SK-N-SH (cell line): Measurements from ENCODE around the gene LSR. TPM values are rescaled to one million over a fixed set of nuclear protein-coding genes. Genes with fewer than 3 reads are reported as not detected.
A peak's percentile ranks its signal among the peaks of the same experiment; 100 is the strongest.

ENCODE experiments used
- CTCF ChIA-PET: fragments of 300-600, 350-600 bp; formaldehyde crosslinking; extraction: SDS; loops from one replicate; lab custom pipeline; 2021; lab: Yijun Ruan, JAX
- POLR2A ChIA-PET: fragments of 350-600 bp; sonication (Branson Sonifier 250); formaldehyde crosslinking; extraction: SDS; loops from one replicate; lab custom pipeline; 2020; ENCODE audit warnings: antibody characterized with exemption, inconsistent platforms; lab: Yijun Ruan, JAX
- DNase-seq: peaks from one replicate; pipeline ENCODE4 v3.0.0; 2012
- H2AFZ ChIP-seq: fragments of 200-600 bp; sonication (generic); 2 replicates; pipeline ENCODE4 v1.8.1; 2016; ENCODE audit warnings: antibody characterized with exemption, mild to moderate bottlenecking, low read depth
- H3F3A ChIP-seq: fragments of 200-600 bp; sonication (generic); replicated peaks from 2 replicates; pipeline ENCODE3; 2016; ENCODE audit warnings: antibody characterized with exemption, mild to moderate bottlenecking; ENCODE audit not compliant: insufficient read depth
- H3K27ac ChIP-seq, 2 experiments: fragments of 200-500 bp in 1 of 2; fragments of 200-600 bp in 1 of 2; sonication (Bioruptor generic) in 1 of 2; sonication (generic), shearing (Covaris generic) in 1 of 2; 2 replicates each; pipeline versions ENCODE4 v1.5.1 to v1.6.1; 2014 to 2016; ENCODE audit warnings: low read depth in 2 of 2, inconsistent platforms in 1 of 2, low read length in 1 of 2, mild to moderate bottlenecking in 1 of 2, mixed read lengths in 1 of 2
- H3K27me3 ChIP-seq: fragments of 200-600 bp; sonication (generic), shearing (Covaris generic); 2 replicates; pipeline ENCODE4 v1.6.1; 2016; ENCODE audit warnings: mixed run types; ENCODE audit not compliant: insufficient read depth
- H3K36me3 ChIP-seq, 2 experiments: fragments of 200-500 bp in 1 of 2; fragments of 200-600 bp in 1 of 2; sonication (Bioruptor generic) in 1 of 2; sonication (generic) in 1 of 2; replicated peaks in 1 of 2; 2 replicates each; pipeline versions ENCODE3 to v1.5.1; 2014 to 2016; ENCODE audit warnings: low read length in 1 of 2, mild to moderate bottlenecking in 1 of 2; ENCODE audit not compliant: insufficient read depth in 2 of 2, control insufficient read depth in 1 of 2
- H3K4me1 ChIP-seq, 2 experiments: fragments of 200-500 bp in 1 of 2; fragments of 200-600 bp in 1 of 2; sonication (Bioruptor generic) in 1 of 2; sonication (generic), shearing (Covaris generic) in 1 of 2; 2 replicates each; pipeline versions ENCODE4 v1.5.1 to v1.6.1; 2014 to 2016; ENCODE audit warnings: low read depth in 1 of 2, low read length in 1 of 2, mixed run types in 1 of 2; ENCODE audit not compliant: insufficient read depth in 2 of 2, control insufficient read depth in 1 of 2
- H3K4me2 ChIP-seq: fragments of 200-600 bp; sonication (generic), shearing (Covaris generic); 2 replicates; pipeline ENCODE4 v1.6.1; 2017; ENCODE audit warnings: mixed run types
- H3K4me3 ChIP-seq, 2 experiments: fragments of 200-500 bp in 1 of 2; fragments of 200-600 bp in 1 of 2; sonication (Bioruptor generic) in 1 of 2; sonication (generic), shearing (Covaris generic) in 1 of 2; 2 replicates each; pipeline versions ENCODE4 v1.5.1 to v1.8.1; 2014 to 2016; ENCODE audit warnings: low read depth in 2 of 2, inconsistent platforms in 1 of 2, low read length in 1 of 2, mild to moderate bottlenecking in 1 of 2, mixed read lengths in 1 of 2, moderate library complexity in 1 of 2
- H3K79me2 ChIP-seq: fragments of 200-600 bp; sonication (generic); 2 replicates; pipeline ENCODE4 v1.8.1; 2017; ENCODE audit warnings: mild to moderate bottlenecking; ENCODE audit not compliant: insufficient read depth
- H3K9ac ChIP-seq: fragments of 200-600 bp; sonication (generic); 2 replicates; pipeline ENCODE4 v1.6.1; 2017; ENCODE audit warnings: mixed run types
- H3K9me2 ChIP-seq: fragments of 200-600 bp; sonication (generic); 2 replicates; pipeline ENCODE4 v1.6.1; 2017; ENCODE audit warnings: mixed run types
- H3K9me3 ChIP-seq: fragments of 200-600 bp; sonication (generic); 2 replicates; pipeline ENCODE4 v1.6.1; 2017; ENCODE audit warnings: mixed run types, mild to moderate bottlenecking, moderate library complexity
- H4K20me1 ChIP-seq: fragments of 200-600 bp; sonication (generic); 2 replicates; pipeline ENCODE4 v1.6.1; 2017; ENCODE audit warnings: mild to moderate bottlenecking, mixed run types; ENCODE audit not compliant: insufficient read depth
- CHD2 ChIP-seq: fragments of 150-350 bp; IDR thresholded peaks from 2 replicates; pipeline ENCODE4 v1.6.1; 2018; ENCODE audit warnings: low read length; ENCODE audit not compliant: partially characterized antibody
- ELF1 ChIP-seq: IDR thresholded peaks from 2 replicates; pipeline ENCODE4 v1.4.0; 2012
- EP300 ChIP-seq, 2 experiments: IDR thresholded peaks; 2 replicates each; pipeline versions ENCODE4 v1.4.0 to v1.6.1; 2012; ENCODE audit warnings: borderline replicate concordance in 1 of 2, low read depth in 1 of 2, low read length in 1 of 2
- EZH2phosphoT487 ChIP-seq: fragments of 200-600 bp; sonication (generic); IDR thresholded peaks from 2 replicates; pipeline ENCODE4 v1.6.1; 2017; ENCODE audit warnings: low read depth, mixed run types, mild to moderate bottlenecking, antibody characterized with exemption, moderate library complexity, borderline replicate concordance
- FOSL2 ChIP-seq: IDR thresholded peaks from 2 replicates; pipeline ENCODE4 v1.4.0; 2012; ENCODE audit warnings: low read depth, mild to moderate bottlenecking, moderate library complexity, borderline replicate concordance
- FOXM1 ChIP-seq: IDR thresholded peaks from 2 replicates; pipeline ENCODE4 v1.4.0; 2012; ENCODE audit warnings: low read depth, mild to moderate bottlenecking
- GATA2 ChIP-seq: sonication (generic); formaldehyde crosslinking; IDR thresholded peaks from 2 replicates; pipeline ENCODE4 v1.5.0; 2020; ENCODE audit warnings: mild to moderate bottlenecking, missing genetic modification reagents
- MAX ChIP-seq: IDR thresholded peaks from 2 replicates; pipeline ENCODE4 v1.4.0; 2012; ENCODE audit warnings: low read depth
- MEF2A ChIP-seq: IDR thresholded peaks from 2 replicates; pipeline ENCODE4 v1.4.0; 2012; ENCODE audit warnings: low read depth, borderline replicate concordance
- MXI1 ChIP-seq: IDR thresholded peaks from 2 replicates; pipeline ENCODE4 v1.6.1; 2012; ENCODE audit warnings: mild to moderate bottlenecking, low read depth, low read length, improper control_type of control experiment
- NFIC ChIP-seq: IDR thresholded peaks from 2 replicates; pipeline ENCODE4 v1.4.0; 2012; ENCODE audit warnings: borderline replicate concordance
- PBX3 ChIP-seq: IDR thresholded peaks from 2 replicates; pipeline ENCODE4; 2012
- POLR2AphosphoS5 ChIP-seq: IDR thresholded peaks from 2 replicates; pipeline ENCODE4 v1.6.1; 2012; ENCODE audit warnings: low read depth, low read length
- REST ChIP-seq: IDR thresholded peaks from 2 replicates; pipeline ENCODE4 v1.6.1; 2012; ENCODE audit warnings: mild to moderate bottlenecking, low read depth, low read length, moderate library complexity
- RFX5 ChIP-seq: IDR thresholded peaks from 2 replicates; pipeline ENCODE4 v1.6.1; 2012; ENCODE audit warnings: mild to moderate bottlenecking, improper control_type of control experiment, low read length
- RXRA ChIP-seq: IDR thresholded peaks from 2 replicates; pipeline ENCODE4 v1.4.0; 2012; ENCODE audit warnings: low read depth, mild to moderate bottlenecking, borderline replicate concordance
- SIN3A ChIP-seq: IDR thresholded peaks from 2 replicates; pipeline ENCODE4 v1.6.1; 2012; ENCODE audit warnings: low read depth, mild to moderate bottlenecking, low read length, moderate library complexity, borderline replicate concordance
- TCF12 ChIP-seq: IDR thresholded peaks from 2 replicates; pipeline ENCODE4 v1.4.0; 2012
- TEAD4 ChIP-seq: IDR thresholded peaks from 2 replicates; pipeline ENCODE4 v1.4.0; 2012; ENCODE audit warnings: mild to moderate bottlenecking, borderline replicate concordance; ENCODE audit not compliant: insufficient read depth
- USF1 ChIP-seq: IDR thresholded peaks from 2 replicates; pipeline ENCODE4 v1.4.0; 2012; ENCODE audit warnings: low read depth, borderline replicate concordance
- USF2 ChIP-seq: fragments of 150-350 bp; IDR thresholded peaks from 2 replicates; pipeline ENCODE4 v1.6.1; 2017; ENCODE audit warnings: antibody characterized with exemption, low read length, low read depth, borderline replicate concordance
- WGBS: methylation state at CpG from one replicate; pipeline ENCODE4 v1.1.6; 2017; ENCODE audit warnings: low lambda C conversion rate; 5-methylcytosine and 5-hydroxymethylcytosine counted together
- polyA plus RNA-seq, 3 experiments: library from polyadenylated mRNA; depleted of rRNA; stranded (reverse); fragments of >200 nt; gene quantifications; 2 replicates each; pipeline ENCODE4 v1.2.3, GENCODE V29; 2012
- TF ChIP-seq, protein P1 (sequence below): fragments of 150-350 bp; IDR thresholded peaks from 2 replicates; pipeline ENCODE4 v1.6.1; 2016; ENCODE audit warnings: mild to moderate bottlenecking, low read depth, low read length

The LSR gene
- polyA plus RNA-seq, 1 of the 3 experiments (the other 2 are of a cell fraction): 0.62 TPM

DNA sequence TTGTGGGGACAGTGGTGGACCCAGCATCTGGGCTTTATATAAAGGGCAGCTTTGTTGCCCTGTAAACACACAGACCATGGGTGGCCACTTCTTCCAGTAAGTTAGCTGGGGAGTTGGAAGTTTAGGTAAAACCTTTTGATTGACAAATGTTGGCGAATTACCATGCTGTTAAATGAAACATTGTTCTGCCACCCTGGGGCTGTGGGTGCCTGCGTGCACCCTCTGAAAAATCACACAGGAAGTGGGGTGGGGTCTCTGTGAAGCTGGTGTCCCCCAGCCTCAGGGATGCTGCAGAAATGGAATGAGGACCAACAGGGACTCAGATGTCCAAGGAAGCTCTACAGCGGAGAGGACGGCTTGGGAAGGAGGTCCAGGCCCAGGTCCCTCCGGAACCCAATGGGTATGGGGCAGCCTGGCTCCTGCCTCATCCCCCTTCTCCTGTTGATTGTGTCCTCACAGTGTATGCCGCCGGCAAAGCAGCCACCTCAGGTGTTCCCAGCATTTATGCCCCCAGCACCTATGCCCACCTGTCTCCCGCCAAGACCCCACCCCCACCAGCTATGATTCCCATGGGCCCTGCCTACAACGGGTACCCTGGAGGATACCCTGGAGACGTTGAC is 17.2 kb downstream of the LSR start (continued):
- TF ChIP-seq REST (no peak), GATA2 (CRISPR knock-in tag) (no peak), CHD2 (no peak), POLR2AphosphoS5 (no peak), FOSL2 (no peak)

- peak overlapping the region; percentile 87 to 95 for H3K4me3 ChIP-seq
- H3K79me2 ChIP-seq: peaks cover 22% of the 10 kb centered on the region
- H3K9me3 ChIP-seq: no peaks in the 10 kb centered on the region
- H3K4me2 ChIP-seq: peak overlapping the region; percentile 96
- no peaks in the 10 kb centered on the region; the same call in 1 of the 2 replicates for H3K27me3 ChIP-seq
- H3K9ac ChIP-seq: peak overlapping the region; percentile 92
- peak overlapping the region; percentile 79 to 88; a peak in 2 of 4 replicates for H3K27ac ChIP-seq
- CTCF ChIA-PET: interaction anchor here (0.6 to 1.5 kb wide), 3 partner anchors 52 to 229 kb away, joined by 3 to 5 read pairs (median 4); partner anchors contain the start of gene FXYD7
- no peak for TF ChIP-seq SIN3A
- TF ChIP-seq EZH2phosphoT487: no peak
- no peak for TF ChIP-seq TEAD4
- TF ChIP-seq, protein P1, sequence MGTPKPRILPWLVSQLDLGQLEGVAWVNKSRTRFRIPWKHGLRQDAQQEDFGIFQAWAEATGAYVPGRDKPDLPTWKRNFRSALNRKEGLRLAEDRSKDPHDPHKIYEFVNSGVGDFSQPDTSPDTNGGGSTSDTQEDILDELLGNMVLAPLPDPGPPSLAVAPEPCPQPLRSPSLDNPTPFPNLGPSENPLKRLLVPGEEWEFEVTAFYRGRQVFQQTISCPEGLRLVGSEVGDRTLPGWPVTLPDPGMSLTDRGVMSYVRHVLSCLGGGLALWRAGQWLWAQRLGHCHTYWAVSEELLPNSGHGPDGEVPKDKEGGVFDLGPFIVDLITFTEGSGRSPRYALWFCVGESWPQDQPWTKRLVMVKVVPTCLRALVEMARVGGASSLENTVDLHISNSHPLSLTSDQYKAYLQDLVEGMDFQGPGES: no peak
- TF ChIP-seq EP300 (IDR thresholded peaks at IDR 0.05; ENCODE audit: borderline replicate concordance in 1 of 2, low read depth in 1 of 2, low read length in 1 of 2): no peak
- TF ChIP-seq USF2: no peak
- no peak for TF ChIP-seq RXRA
- no peak for TF ChIP-seq MXI1
- TF ChIP-seq TCF12: no peak
- TF ChIP-seq MEF2A: no peak
- TF ChIP-seq GATA2 (CRISPR knock-in tag): no peak
- no peak for TF ChIP-seq FOXM1
- no peak for TF ChIP-seq NFIC
- no peak for TF ChIP-seq USF1
- TF ChIP-seq RFX5: no peak
- TF ChIP-seq PBX3: no peak
- TF ChIP-seq MAX: no peak
- TF ChIP-seq ELF1: no peak
- TF ChIP-seq, all 33 proteins: peak for 0
- peaks cover 4% of the 10 kb centered on the region for H3F3A ChIP-seq
- peaks cover 15 to 21% of the 10 kb centered on the region in 2 experiments for H3K36me3 ChIP-seq
- peaks cover 4 to 23% of the 10 kb centered on the region in 2 experiments; a peak in 1 of 4 replicates for H3K4me1 ChIP-seq
- H3K9me2 ChIP-seq: no peaks in the 10 kb centered on the region
- POLR2A ChIA-PET: no interaction called here
- 98% methylated on average over 10 of the region's 39 CpGs for WGBS
- H4K20me1 ChIP-seq: no peaks in the 10 kb centered on the region
- DNase-seq: peak; percentile 65
- H2AFZ ChIP-seq: 0 out of 2 replicates have a peak overlapping the region, but pooled peaks have one; percentile 78
Observed at GRCh38 chr19:35266520-35267352, 17.9 kb downstream of the LSR start.
